ENCODE results near the gene CLTCL1. TPM values are rescaled to one million over a fixed set of nuclear protein-coding genes. Genes with fewer than 3 reads are reported as not detected.
A peak's percentile ranks its signal among the peaks of the same experiment; 100 is the strongest.

CLTCL1 gene
- total and polyA plus RNA-seq, 9 of the 15 experiments (the other 6 are each of a cell fraction or from before 2014, with no cell fraction given) = 1.1 to 11.7 (median 5.0) TPM

- Histone ChIP-seq H3K36me3 (ENCODE audit: control insufficient read depth, insufficient read depth, low read length) (no peaks in the 10 kb centered on the region), H3K27ac (ENCODE audit: extremely low read depth, low read depth, low read length) (no peak overlapping the region), H3K4me3 (no peak overlapping the region), H2AFZ (ENCODE audit: low read depth, low read length) (no peak overlapping the region), H3K9ac (ENCODE audit: insufficient read depth in 1 of 2, low read depth in 2 of 2, low read length in 2 of 2) (no peak overlapping the region), H3K9me1 (ENCODE audit: control insufficient read depth, insufficient read depth, low read length) (no peaks in the 10 kb centered on the region), H3K4me1 (replicated peaks in 1 of 2; ENCODE audit: control insufficient read depth in 2 of 2, insufficient read depth in 2 of 2, low read length in 2 of 2) (peaks cover 0 to 22% of the 10 kb centered on the region in 2 experiments; a peak in 2 of 5 replicates), H3K9me3 (replicated peaks; ENCODE audit: control insufficient read depth, insufficient read depth, low read depth, low read length) (no peaks in the 10 kb centered on the region), H3K4me2 (ENCODE audit: insufficient read depth, low read length) (no peak overlapping the region), H3K79me2 (ENCODE audit: control insufficient read depth, insufficient read depth, low read length) (no peaks in the 10 kb centered on the region), H3K27me3 (ENCODE audit: control insufficient read depth in 2 of 2, insufficient read depth in 2 of 2, low read length in 2 of 2) (peaks cover 44 to 69% of the 10 kb centered on the region in 2 experiments), H4K20me1 (replicated peaks; ENCODE audit: control insufficient read depth, insufficient read depth, low read length) (no peaks in the 10 kb centered on the region)
- ChIA-PET CTCF (ENCODE audit: low intra/inter-chr PET ratio) (no interaction called here), POLR2A (interaction anchor here (0.7 to 6.8 kb wide), 11 partner anchors 8 to 241 kb away, joined by 3 to 64 read pairs (median 4); partner anchors contain the start of gene ESS2)
- intact Hi-C loops (cut with micrococcal nuclease) (no loop called here), in situ Hi-C loops (cut with MboI) (no loop called here)
- no TSS peak for BruUV-seq (replicated peaks)
- ATAC-seq (peak; percentile 24), DNase-seq (ENCODE audit: extremely low read depth in 1 of 4, low spot score in 3 of 4) (no peak), FAIRE-seq (peak; percentile 52)
- WGBS (ENCODE audit: insufficient coverage, low coverage, missing lambda C conversion rate) = 2% methylated on average over 11 of the region's 11 CpGs
- TF ChIP-seq RBM17 (IDR thresholded peaks at IDR 0.05; ENCODE audit: borderline replicate concordance, low read depth, low read length) (no peak), ZFP91 (CRISPR knock-in tag; IDR thresholded peaks at IDR 0.05) (peak; percentile 56; the same call in 1 of the 2 replicates), ARID1B (IDR thresholded peaks at IDR 0.05) (no peak), FOXP4 (CRISPR knock-in tag; IDR thresholded peaks at IDR 0.05; ENCODE audit: borderline replicate concordance) (no peak), TSC22D4 (tag; IDR thresholded peaks at IDR 0.05) (no peak), CBX1 (IDR thresholded peaks at IDR 0.05; ENCODE audit: low read depth) (0 out of 2 replicates have a peak, but pooled peaks have one; percentile 6), FIP1L1 (IDR thresholded peaks at IDR 0.05; ENCODE audit: low read depth, low read length, poor library complexity, severe bottlenecking) (no peak), TBP (optimal IDR thresholded peaks at IDR 0.05; ENCODE audit: low read depth, low read length) (peak; percentile 18), NONO (IDR thresholded peaks at IDR 0.05; ENCODE audit: low read depth in 2 of 2, low read length in 1 of 2) (no peak), HMG20A (CRISPR knock-in tag; conservative IDR thresholded peaks at IDR 0.05) (no peak)
- TF ChIP-seq, protein P1, sequence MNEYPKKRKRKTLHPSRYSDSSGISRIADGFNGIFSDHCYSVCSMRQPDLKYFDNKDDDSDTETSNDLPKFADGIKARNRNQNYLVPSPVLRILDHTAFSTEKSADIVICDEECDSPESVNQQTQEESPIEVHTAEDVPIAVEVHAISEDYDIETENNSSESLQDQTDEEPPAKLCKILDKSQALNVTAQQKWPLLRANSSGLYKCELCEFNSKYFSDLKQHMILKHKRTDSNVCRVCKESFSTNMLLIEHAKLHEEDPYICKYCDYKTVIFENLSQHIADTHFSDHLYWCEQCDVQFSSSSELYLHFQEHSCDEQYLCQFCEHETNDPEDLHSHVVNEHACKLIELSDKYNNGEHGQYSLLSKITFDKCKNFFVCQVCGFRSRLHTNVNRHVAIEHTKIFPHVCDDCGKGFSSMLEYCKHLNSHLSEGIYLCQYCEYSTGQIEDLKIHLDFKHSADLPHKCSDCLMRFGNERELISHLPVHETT (CRISPR knock-in tag; conservative IDR thresholded peaks at IDR 0.05 in 1 of 2, IDR thresholded peaks at IDR 0.05 in 1 of 2) = peak in 1 of 2 experiments; percentile 17; a peak in 1 of 4 replicates
- TF ChIP-seq, protein P2, sequence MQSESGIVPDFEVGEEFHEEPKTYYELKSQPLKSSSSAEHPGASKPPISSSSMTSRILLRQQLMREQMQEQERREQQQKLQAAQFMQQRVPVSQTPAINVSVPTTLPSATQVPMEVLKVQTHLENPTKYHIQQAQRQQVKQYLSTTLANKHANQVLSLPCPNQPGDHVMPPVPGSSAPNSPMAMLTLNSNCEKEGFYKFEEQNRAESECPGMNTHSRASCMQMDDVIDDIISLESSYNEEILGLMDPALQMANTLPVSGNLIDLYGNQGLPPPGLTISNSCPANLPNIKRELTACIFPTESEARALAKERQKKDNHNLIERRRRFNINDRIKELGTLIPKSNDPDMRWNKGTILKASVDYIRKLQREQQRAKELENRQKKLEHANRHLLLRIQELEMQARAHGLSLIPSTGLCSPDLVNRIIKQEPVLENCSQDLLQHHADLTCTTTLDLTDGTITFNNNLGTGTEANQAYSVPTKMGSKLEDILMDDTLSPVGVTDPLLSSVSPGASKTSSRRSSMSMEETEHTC (IDR thresholded peaks at IDR 0.05) = 0 out of 2 replicates have a peak, but pooled peaks have one; percentile 25
Observed at GRCh38 chr22:19152942-19153883, 138.3 kb downstream of the CLTCL1 start.
